ENCODE results near the gene MICALL2. TPM values are rescaled to one million over a fixed set of nuclear protein-coding genes. Genes with fewer than 3 reads are reported as not detected.

The MICALL2 gene
- polyA plus RNA-seq, 2 donors = 20.9 to 50.7 TPM

DNA sequence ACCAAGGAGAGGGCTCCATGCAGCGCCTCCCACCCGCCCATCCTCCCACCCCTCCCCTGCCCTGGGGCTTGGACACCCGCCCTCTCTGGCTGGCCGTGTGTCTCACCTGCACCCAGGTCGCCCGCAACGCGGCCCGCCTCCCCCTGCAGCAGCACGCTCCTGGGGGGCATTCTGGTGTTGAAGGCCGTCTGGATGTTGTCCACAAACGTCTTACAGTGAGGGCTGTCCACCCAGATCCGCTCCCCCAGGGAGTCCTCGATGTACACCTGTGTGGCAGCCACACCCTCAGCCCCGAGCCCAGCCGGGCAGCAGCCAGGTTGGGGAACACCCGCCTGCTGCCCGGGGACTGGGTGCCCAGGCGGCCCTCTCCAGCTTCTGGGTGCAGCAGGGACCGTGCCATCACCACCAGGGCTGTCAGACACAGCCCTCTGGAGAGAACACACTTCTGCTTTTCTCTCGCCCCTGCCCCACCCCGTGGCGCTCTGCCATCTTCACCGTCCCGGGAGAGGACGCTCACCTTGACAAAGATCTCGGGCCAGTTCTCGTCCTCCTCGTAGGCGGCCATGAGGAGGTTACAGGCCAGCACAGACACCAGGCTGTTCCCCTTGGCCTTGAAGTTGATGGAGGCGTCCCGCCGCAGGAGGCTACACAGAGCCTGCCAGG, 40.2 kb upstream of the MICALL2 start:
- no peaks in the 10 kb centered on the region for H3K9me3 ChIP-seq (ENCODE audit: control insufficient read depth in 2 of 2, insufficient read depth in 1 of 2, low read depth in 1 of 2, low read length in 1 of 2)
- H3K4me1 ChIP-seq (ENCODE audit: control insufficient read depth in 2 of 2, insufficient read depth in 2 of 2, low read length in 1 of 2) = peaks cover 8 to 13% of the 10 kb centered on the region in 2 donors
- no peak overlapping the region for H3K4me3 ChIP-seq (ENCODE audit: low read depth in 1 of 2, low read length in 2 of 2)

DNA sequence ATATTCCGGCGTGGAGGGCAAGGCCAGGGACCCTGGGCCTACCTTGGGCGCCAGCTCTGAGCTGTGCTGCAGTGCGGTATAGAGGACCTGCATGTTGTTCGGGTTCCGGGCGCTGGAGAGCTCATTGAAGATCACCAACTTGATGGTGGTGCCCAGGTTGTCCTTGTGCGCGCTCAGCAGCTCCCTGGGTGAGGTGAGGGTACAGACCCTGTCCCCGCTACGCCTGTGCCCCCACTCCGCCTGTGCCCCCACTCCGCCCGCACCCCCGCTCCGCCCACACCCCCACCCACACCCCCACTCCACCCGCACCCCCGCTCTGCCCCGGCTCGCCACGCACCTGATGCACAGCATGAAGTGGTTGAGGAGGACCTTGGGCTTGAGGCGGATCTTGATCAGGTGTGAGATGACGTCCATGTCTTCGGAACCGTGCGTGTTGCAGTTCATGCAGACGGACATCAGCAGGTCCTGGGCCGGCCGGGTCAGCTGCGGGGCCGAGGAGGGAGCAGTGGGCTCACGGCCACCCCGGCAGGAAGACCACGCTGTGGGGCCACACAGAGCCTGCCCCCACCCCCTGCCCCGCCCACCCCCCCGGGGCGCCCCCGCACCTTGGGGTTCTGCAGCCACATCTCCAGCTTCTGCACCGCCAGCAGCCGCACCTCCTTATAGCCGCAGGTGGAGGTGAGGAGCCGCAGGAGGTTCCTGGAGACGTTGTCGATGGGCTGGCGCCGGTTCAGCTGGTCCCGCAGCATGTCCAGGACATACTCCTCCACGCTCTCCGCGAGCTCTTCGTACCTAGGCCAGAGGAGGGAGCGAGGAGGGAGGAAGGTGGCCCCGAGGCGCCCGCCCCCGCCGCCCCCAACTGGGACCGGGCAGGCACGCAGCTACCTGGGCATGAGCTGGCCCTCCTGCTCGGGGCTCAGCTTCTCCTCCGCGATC, 39.4 kb upstream of the MICALL2 start:
- Histone ChIP-seq H3K27me3 (ENCODE audit: control insufficient read depth in 1 of 2, insufficient read depth in 2 of 2, low read length in 2 of 2) (no peaks in the 10 kb centered on the region), H3K4me1 (ENCODE audit: control insufficient read depth in 2 of 2, insufficient read depth in 2 of 2, low read length in 1 of 2) (peaks cover 8 to 13% of the 10 kb centered on the region in 2 donors), H3K36me3 (ENCODE audit: control insufficient read depth in 2 of 2, insufficient read depth in 2 of 2, low read length in 1 of 2) (peaks cover 9 to 69% of the 10 kb centered on the region in 2 donors), H3K4me3 (ENCODE audit: low read depth in 1 of 2, low read length in 2 of 2) (no peak overlapping the region), H3K9me3 (ENCODE audit: control insufficient read depth in 2 of 2, insufficient read depth in 1 of 2, low read depth in 1 of 2, low read length in 1 of 2) (no peaks in the 10 kb centered on the region), H3K27ac (ENCODE audit: low read depth in 2 of 2, low read length in 1 of 2) (no peak overlapping the region)
- 95% methylated on average over 52 to 62 of the region's 62 CpGs for WGBS, 2 donors

More for the DNA sequence above, 40.2 kb upstream of the MICALL2 start:
- 86 to 87% methylated on average over 29 to 33 of the region's 33 CpGs for WGBS, 2 donors
- peaks cover 9 to 61% of the 10 kb centered on the region in 2 donors for H3K36me3 ChIP-seq (ENCODE audit: control insufficient read depth in 2 of 2, insufficient read depth in 2 of 2, low read length in 1 of 2)
- no peaks in the 10 kb centered on the region for H3K27me3 ChIP-seq (ENCODE audit: control insufficient read depth in 1 of 2, insufficient read depth in 2 of 2, low read length in 2 of 2)
- no peak overlapping the region for H3K27ac ChIP-seq (ENCODE audit: low read depth in 2 of 2, low read length in 1 of 2)

DNA sequence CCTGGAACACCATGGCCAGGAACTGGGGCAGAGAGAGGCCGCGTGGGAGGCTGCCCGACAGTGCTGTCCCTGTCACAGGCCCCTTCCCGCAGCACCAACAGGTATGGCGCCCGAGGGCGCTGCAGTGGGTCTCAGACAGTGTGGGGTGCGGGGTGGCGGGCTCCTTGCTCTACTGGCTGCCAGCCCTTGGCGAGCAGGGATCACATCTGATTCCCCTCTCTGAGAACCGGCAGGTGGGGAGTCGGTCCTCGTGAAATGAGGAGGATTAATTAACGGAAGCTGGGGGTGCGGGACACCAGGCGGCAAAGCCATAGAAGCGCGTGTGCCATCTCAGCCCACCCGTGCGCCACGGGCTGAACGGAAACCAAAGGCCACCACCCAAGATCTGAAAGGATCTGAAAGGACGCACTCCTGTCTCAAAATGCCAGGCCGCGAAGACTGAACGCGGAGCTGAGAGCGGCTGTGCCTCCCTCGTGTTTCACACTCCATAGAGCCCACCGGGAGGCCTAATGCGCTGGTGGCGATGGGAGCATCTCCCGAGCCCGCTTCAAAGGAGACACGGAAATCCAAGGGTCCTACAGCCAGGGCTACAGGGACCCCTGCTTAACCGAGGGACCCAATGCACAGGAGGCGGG, 38.1 kb upstream of the MICALL2 start:
- Histone ChIP-seq H3K27ac (ENCODE audit: low read depth in 2 of 2, low read length in 1 of 2) (no peak overlapping the region), H3K4me3 (ENCODE audit: low read depth in 1 of 2, low read length in 2 of 2) (no peak overlapping the region), H3K27me3 (ENCODE audit: control insufficient read depth in 1 of 2, insufficient read depth in 2 of 2, low read length in 2 of 2) (no peaks in the 10 kb centered on the region), H3K36me3 (ENCODE audit: control insufficient read depth in 2 of 2, insufficient read depth in 2 of 2, low read length in 1 of 2) (peaks cover 9 to 68% of the 10 kb centered on the region in 2 donors), H3K4me1 (ENCODE audit: control insufficient read depth in 2 of 2, insufficient read depth in 2 of 2, low read length in 1 of 2) (peaks cover 0 to 2% of the 10 kb centered on the region in 2 donors), H3K9me3 (ENCODE audit: control insufficient read depth in 2 of 2, insufficient read depth in 1 of 2, low read depth in 1 of 2, low read length in 1 of 2) (no peaks in the 10 kb centered on the region)
- 94% methylated on average over 36 to 37 of the region's 37 CpGs for WGBS, 2 donors

DNA sequence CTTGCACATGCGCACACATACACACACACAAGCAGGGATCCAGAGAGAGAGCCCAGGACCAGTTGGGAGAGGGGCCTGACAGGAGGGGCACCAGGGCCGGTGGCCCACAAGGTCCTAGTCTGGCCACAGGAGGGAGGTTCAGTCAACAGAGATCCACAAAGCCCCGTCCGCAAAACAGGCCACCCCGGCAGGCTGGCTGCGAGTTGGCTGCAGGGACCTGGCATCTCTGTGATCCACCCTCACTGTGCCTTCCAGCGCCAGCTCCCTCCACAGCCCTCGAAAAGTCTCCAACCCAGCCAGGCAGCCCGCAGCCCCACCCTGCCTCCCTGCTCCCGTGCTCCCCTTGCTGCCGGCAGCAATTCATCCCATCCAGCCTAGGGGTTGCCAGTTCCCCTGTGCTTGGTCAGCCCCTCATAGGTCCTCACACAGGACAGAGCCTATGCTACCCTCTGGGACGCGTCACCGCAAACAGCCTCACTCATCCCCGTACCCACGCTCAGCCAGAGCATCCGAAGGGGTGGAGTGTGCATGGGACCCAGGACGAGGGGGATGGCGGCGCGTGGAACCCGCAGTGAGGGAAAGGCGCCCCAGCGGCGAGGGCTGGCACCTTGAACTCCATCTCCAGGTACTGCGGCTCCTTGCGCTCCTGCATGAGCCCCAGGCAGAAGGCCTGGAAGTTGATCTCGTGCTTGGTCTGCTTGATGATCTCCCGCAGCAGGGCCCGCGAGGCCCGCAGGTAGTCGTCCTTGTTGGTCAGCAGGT, 37.4 kb upstream of the MICALL2 start:
- no peaks in the 10 kb centered on the region for H3K27me3 ChIP-seq (ENCODE audit: control insufficient read depth in 1 of 2, insufficient read depth in 2 of 2, low read length in 2 of 2)
- no peaks in the 10 kb centered on the region for H3K9me3 ChIP-seq (ENCODE audit: control insufficient read depth in 2 of 2, insufficient read depth in 1 of 2, low read depth in 1 of 2, low read length in 1 of 2)
- H3K4me3 ChIP-seq (ENCODE audit: low read depth in 1 of 2, low read length in 2 of 2) = no peak overlapping the region
- no peak overlapping the region for H3K27ac ChIP-seq (ENCODE audit: low read depth in 2 of 2, low read length in 1 of 2)
- peaks cover 13 to 69% of the 10 kb centered on the region in 2 donors for H3K36me3 ChIP-seq (ENCODE audit: control insufficient read depth in 2 of 2, insufficient read depth in 2 of 2, low read length in 1 of 2)
- 94% methylated on average over 33 of the region's 33 CpGs for WGBS, 2 donors
- H3K4me1 ChIP-seq (ENCODE audit: control insufficient read depth in 2 of 2, insufficient read depth in 2 of 2, low read length in 1 of 2) = no peaks in the 10 kb centered on the region

DNA sequence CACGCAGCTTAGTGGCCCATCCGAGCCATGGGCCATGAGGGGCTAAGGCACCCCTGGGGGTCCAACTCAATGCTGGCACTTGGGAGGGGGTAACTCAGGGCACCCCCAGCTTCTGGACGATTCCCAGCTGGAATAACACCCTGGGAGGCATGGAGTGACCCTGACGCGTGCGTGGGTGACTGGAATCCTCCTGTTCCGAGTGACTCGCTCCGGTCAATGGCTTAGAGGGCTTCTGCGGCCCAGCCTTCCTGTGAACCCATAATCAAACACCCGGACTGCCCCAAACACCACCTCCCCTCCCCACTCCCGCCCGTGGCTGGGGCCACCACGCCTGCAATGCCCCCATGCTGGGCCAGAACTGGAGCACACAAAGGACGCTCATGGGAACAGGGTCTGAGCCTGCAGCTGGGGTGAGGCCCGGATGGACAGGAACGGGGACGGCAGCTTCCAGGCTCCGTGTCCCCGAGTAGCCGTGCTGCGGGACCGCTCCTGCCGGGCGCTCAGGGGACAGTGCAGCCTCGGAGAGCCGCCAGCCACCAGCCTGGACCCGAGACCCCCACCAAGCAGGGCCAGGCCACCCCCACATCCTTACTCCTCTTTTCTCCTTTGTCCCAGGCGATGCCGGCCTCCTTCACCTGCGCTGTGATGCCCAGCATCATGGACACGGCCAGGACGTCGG, 36.4 kb upstream of the MICALL2 start:
- Histone ChIP-seq H3K9me3 (ENCODE audit: control insufficient read depth in 2 of 2, insufficient read depth in 1 of 2, low read depth in 1 of 2, low read length in 1 of 2) (no peaks in the 10 kb centered on the region), H3K4me1 (ENCODE audit: control insufficient read depth in 2 of 2, insufficient read depth in 2 of 2, low read length in 1 of 2) (no peaks in the 10 kb centered on the region), H3K27ac (ENCODE audit: low read depth in 2 of 2, low read length in 1 of 2) (no peak overlapping the region), H3K27me3 (ENCODE audit: control insufficient read depth in 1 of 2, insufficient read depth in 2 of 2, low read length in 2 of 2) (no peaks in the 10 kb centered on the region), H3K36me3 (ENCODE audit: control insufficient read depth in 2 of 2, insufficient read depth in 2 of 2, low read length in 1 of 2) (peaks cover 13 to 76% of the 10 kb centered on the region in 2 donors), H3K4me3 (ENCODE audit: low read depth in 1 of 2, low read length in 2 of 2) (no peak overlapping the region)
- WGBS, 2 donors = 90 to 93% methylated on average over 26 to 34 of the region's 34 CpGs

DNA sequence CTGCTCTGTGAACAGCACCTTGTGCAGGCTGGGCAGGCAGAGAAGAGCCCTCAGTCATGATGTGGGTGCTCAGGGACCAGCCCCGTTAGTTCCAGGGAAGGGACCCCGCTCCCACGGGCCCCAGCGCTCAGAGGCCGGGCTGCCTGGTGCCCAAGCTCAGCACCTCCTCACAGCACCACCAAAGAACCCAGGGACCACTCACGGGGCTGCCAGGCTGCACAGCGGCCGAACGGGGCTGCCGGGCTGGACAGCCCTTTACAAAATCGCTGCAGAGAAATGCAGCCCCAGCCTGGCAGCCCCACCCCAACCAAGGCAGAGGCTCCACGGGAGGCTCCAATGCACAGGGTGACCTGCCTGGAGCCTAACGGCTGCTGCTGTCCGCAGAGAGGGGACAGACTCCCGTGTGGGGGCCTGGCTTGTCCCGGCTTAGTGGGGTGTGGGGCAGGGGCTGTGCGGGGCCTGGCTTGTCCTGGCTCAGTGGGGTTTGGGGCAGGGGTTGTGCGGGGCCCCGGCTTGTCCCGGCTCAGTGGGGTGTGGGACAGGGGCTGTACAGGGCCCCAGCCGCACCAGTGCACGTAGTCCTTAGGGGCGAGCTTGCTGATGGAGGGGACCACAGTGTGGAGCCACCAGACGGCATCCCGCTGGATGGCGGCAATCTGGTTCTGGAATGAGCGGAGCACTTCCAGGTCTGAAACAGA, 35.7 kb upstream of the MICALL2 start:
- no peak overlapping the region for H3K4me3 ChIP-seq (ENCODE audit: low read depth in 1 of 2, low read length in 2 of 2)
- peaks cover 14 to 70% of the 10 kb centered on the region in 2 donors for H3K36me3 ChIP-seq (ENCODE audit: control insufficient read depth in 2 of 2, insufficient read depth in 2 of 2, low read length in 1 of 2)
- WGBS, 2 donors = 94 to 96% methylated on average over 26 to 27 of the region's 27 CpGs
- H3K9me3 ChIP-seq (ENCODE audit: control insufficient read depth in 2 of 2, insufficient read depth in 1 of 2, low read depth in 1 of 2, low read length in 1 of 2) = no peaks in the 10 kb centered on the region
- no peak overlapping the region for H3K27ac ChIP-seq (ENCODE audit: low read depth in 2 of 2, low read length in 1 of 2)
- no peaks in the 10 kb centered on the region for H3K4me1 ChIP-seq (ENCODE audit: control insufficient read depth in 2 of 2, insufficient read depth in 2 of 2, low read length in 1 of 2)
- H3K27me3 ChIP-seq (ENCODE audit: control insufficient read depth in 1 of 2, insufficient read depth in 2 of 2, low read length in 2 of 2) = no peaks in the 10 kb centered on the region

DNA sequence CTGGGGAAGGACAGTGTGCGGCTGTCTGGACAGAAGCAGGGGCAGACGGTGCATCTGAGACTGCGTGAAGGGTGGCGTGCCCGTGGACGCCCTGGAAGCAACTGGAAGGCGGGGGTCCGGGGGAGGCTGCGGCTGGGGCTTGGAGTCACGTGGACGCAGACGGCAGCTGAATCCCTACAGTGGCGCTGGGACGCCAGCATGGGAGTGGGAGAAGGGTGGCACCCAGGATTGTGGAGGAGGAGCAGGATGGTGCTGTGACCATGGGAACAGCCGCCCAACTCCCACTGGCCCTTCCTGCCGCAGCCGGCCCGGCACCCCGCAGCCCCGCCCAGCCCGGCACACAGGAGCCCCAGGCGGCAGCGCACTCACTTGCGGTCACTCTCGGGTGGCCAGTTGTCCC, 35.2 kb upstream of the MICALL2 start:
- no peaks in the 10 kb centered on the region for H3K4me1 ChIP-seq (ENCODE audit: control insufficient read depth in 2 of 2, insufficient read depth in 2 of 2, low read length in 1 of 2)
- 87 to 93% methylated on average over 17 to 25 of the region's 25 CpGs for WGBS, 2 donors
- H3K36me3 ChIP-seq (ENCODE audit: control insufficient read depth in 2 of 2, insufficient read depth in 2 of 2, low read length in 1 of 2) = peaks cover 16 to 68% of the 10 kb centered on the region in 2 donors
- no peak overlapping the region for H3K4me3 ChIP-seq (ENCODE audit: low read depth in 1 of 2, low read length in 2 of 2)
- H3K27ac ChIP-seq (ENCODE audit: low read depth in 2 of 2, low read length in 1 of 2) = no peak overlapping the region
- no peaks in the 10 kb centered on the region for H3K27me3 ChIP-seq (ENCODE audit: control insufficient read depth in 1 of 2, insufficient read depth in 2 of 2, low read length in 2 of 2)
- no peaks in the 10 kb centered on the region for H3K9me3 ChIP-seq (ENCODE audit: control insufficient read depth in 2 of 2, insufficient read depth in 1 of 2, low read depth in 1 of 2, low read length in 1 of 2)

DNA sequence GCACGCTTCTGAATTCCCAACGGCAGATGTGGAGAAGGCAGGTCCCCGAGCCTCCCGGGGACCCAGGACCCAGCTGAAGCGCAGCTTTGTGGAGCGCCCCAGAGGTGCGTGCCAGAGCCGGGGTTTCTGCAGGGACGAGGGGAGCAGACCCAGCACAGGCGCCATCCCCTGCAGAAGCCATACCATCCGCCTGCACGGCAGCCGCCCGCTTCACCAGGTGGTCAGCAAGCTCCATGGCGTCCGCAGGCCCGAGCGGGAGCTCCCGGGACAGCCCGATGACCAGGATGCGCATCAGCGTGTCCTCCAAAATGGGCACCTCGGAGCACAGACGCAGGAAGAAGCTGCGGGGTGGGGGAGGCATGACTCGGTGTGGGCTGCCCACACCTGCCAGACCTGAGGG, 34.3 kb upstream of the MICALL2 start:
- Histone ChIP-seq H3K4me1 (ENCODE audit: control insufficient read depth in 2 of 2, insufficient read depth in 2 of 2, low read length in 1 of 2) (no peaks in the 10 kb centered on the region), H3K9me3 (ENCODE audit: control insufficient read depth in 2 of 2, insufficient read depth in 1 of 2, low read depth in 1 of 2, low read length in 1 of 2) (no peaks in the 10 kb centered on the region), H3K4me3 (ENCODE audit: low read depth in 1 of 2, low read length in 2 of 2) (no peak overlapping the region), H3K27ac (ENCODE audit: low read depth in 2 of 2, low read length in 1 of 2) (no peak overlapping the region), H3K27me3 (ENCODE audit: control insufficient read depth in 1 of 2, insufficient read depth in 2 of 2, low read length in 2 of 2) (no peaks in the 10 kb centered on the region), H3K36me3 (ENCODE audit: control insufficient read depth in 2 of 2, insufficient read depth in 2 of 2, low read length in 1 of 2) (peaks cover 16 to 70% of the 10 kb centered on the region in 2 donors)
- 93 to 96% methylated on average over 26 of the region's 26 CpGs for WGBS, 2 donors
